Hepatocyte (in vitro differentiated cells): ENCODE measurements around the gene DRG2. TPM values are rescaled to one million over a fixed set of nuclear protein-coding genes. Genes with fewer than 3 reads are reported as not detected.
A peak's percentile ranks its signal among the peaks of the same experiment; 100 is the strongest.

Source experiments
- DNase-seq: peaks from one replicate; pipeline ENCODE4 v3.0.0-alpha.2; 2016; ENCODE audit warnings: low spot score
- H2AFZ ChIP-seq: fragments of 200-600 bp; sonication (generic); 2 replicates; pipeline ENCODE4 v1.6.0; 2016; ENCODE audit warnings: antibody characterized with exemption, mild to moderate bottlenecking
- H3K27ac ChIP-seq: fragments of 200-600 bp; sonication (generic); 2 replicates; pipeline ENCODE4 v1.5.1; 2016; ENCODE audit warnings: mild to moderate bottlenecking
- H3K27me3 ChIP-seq: fragments of 200-600 bp; sonication (generic); 2 replicates; pipeline ENCODE4 v1.6.1; 2016
- H3K36me3 ChIP-seq: fragments of 200-600 bp; sonication (generic); replicated peaks from 2 replicates; pipeline ENCODE4 v1.5.1; 2016; ENCODE audit warnings: low read depth; ENCODE audit not compliant: insufficient read depth
- H3K4me1 ChIP-seq: fragments of 200-600 bp; sonication (generic); 2 replicates; pipeline ENCODE4 v1.5.1; 2016; ENCODE audit warnings: mild to moderate bottlenecking, moderate library complexity; ENCODE audit not compliant: insufficient read depth
- H3K4me2 ChIP-seq: fragments of 200-600 bp; sonication (generic); 2 replicates; pipeline ENCODE4 v1.6.0; 2016
- H3K4me3 ChIP-seq: fragments of 200-600 bp; sonication (generic); 2 replicates; pipeline ENCODE4 v1.5.1; 2016; ENCODE audit warnings: mild to moderate bottlenecking
- H3K79me2 ChIP-seq: fragments of 200-600 bp; sonication (generic); 2 replicates; pipeline ENCODE4 v1.6.0; 2017; ENCODE audit warnings: mild to moderate bottlenecking
- H3K9me2 ChIP-seq: fragments of 200-600 bp; sonication (generic); replicated peaks from 2 replicates; pipeline ENCODE4 v1.6.0; 2017; ENCODE audit warnings: mild to moderate bottlenecking; ENCODE audit not compliant: insufficient read depth
- H3K9me3 ChIP-seq: fragments of 200-600 bp; sonication (generic); 2 replicates; pipeline ENCODE4 v1.5.1; 2016; ENCODE audit warnings: low read depth, mild to moderate bottlenecking
- H4K20me1 ChIP-seq: fragments of 200-600 bp; sonication (generic); 2 replicates; pipeline ENCODE4 v1.6.0; 2016; ENCODE audit warnings: mild to moderate bottlenecking; ENCODE audit not compliant: insufficient read depth, poor library complexity, severe bottlenecking
- EZH2 ChIP-seq: fragments of 200-600 bp; sonication (generic); IDR thresholded peaks from 2 replicates; pipeline ENCODE4 v1.6.1; 2016; ENCODE audit warnings: antibody characterized with exemption, mild to moderate bottlenecking, borderline replicate concordance
- EZH2phosphoT487 ChIP-seq: fragments of 200-600 bp; sonication (generic); IDR thresholded peaks from one replicate; pipeline ENCODE4 v1.6.1; 2018; ENCODE audit warnings: antibody characterized with exemption, mild to moderate bottlenecking, low read depth, moderate library complexity; ENCODE audit not compliant: unreplicated experiment, severe bottlenecking
- WGBS: methylation state at CpG from one replicate; pipeline ENCODE4 v1.1.6; 2016; ENCODE audit warnings: low lambda C conversion rate; ENCODE audit errors: missing lambda C conversion rate; 5-methylcytosine and 5-hydroxymethylcytosine counted together
- polyA plus RNA-seq: library from polyadenylated mRNA; unstranded; fragments of >200 nt; fragmentation: Nextera tagmentation; extraction: Ambion mirVana; gene quantifications from 2 replicates; pipeline ENCODE4 v1.2.1, GENCODE V29; 2016
- total RNA-seq: library from RNA; depleted of rRNA; stranded (reverse); fragments of >200 nt; gene quantifications from 2 replicates; pipeline ENCODE4 v1.2.3, GENCODE V29; 2014
- TF ChIP-seq, protein P1 (sequence below): fragments of 200-600 bp; sonication (generic); IDR thresholded peaks from 2 replicates; pipeline ENCODE4 v1.5.1; 2016; ENCODE audit warnings: antibody characterized with exemption, mild to moderate bottlenecking; ENCODE audit not compliant: poor library complexity

DRG2 gene
- total and polyA plus RNA-seq, 2 experiments from 2014 or later, result 35.9 to 36.6 TPM

DNA sequence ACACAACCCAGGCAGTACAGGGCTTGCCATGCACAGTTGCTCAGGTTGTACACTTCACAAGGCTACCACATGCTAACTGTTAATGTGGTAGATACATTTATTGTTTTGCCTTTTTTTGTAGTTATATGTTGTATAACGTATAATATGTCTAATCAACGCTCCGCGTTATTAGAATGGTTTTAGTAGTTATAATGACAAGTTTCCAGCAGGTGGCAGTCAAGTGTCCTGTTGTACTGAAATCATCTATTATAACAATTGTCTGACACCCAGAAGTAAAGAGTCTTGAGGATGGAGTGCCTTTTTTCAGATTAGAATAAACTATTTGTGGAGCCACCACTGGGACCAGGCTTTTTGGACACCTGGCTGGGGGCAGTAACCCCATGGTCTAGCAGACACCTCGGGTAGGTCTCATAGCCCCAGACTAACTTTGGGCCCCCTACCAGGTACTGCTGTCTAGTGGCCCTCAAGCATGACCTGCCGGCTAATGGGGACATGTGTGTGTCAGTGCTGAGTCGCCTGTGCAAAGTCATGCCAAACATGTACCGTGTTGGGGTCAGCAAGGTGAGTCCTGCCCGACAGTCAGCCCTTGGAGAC is 53.6 kb downstream of the DRG2 start:
- Histone ChIP-seq H3K9me2 (no peaks in the 10 kb centered on the region), H4K20me1 (no peaks in the 10 kb centered on the region), H3K4me1 (peaks cover 6% of the 10 kb centered on the region), H3K4me2 (no peak overlapping the region), H3K27me3 (no peaks in the 10 kb centered on the region), H3K4me3 (no peak overlapping the region), H3K36me3 (no peaks in the 10 kb centered on the region), H3K9me3 (no peaks in the 10 kb centered on the region), H2AFZ (no peak overlapping the region), H3K27ac (no peak overlapping the region), H3K79me2 (no peaks in the 10 kb centered on the region)
- TF ChIP-seq EZH2phosphoT487 (no peak), EZH2 (no peak)
- TF ChIP-seq, protein P1, sequence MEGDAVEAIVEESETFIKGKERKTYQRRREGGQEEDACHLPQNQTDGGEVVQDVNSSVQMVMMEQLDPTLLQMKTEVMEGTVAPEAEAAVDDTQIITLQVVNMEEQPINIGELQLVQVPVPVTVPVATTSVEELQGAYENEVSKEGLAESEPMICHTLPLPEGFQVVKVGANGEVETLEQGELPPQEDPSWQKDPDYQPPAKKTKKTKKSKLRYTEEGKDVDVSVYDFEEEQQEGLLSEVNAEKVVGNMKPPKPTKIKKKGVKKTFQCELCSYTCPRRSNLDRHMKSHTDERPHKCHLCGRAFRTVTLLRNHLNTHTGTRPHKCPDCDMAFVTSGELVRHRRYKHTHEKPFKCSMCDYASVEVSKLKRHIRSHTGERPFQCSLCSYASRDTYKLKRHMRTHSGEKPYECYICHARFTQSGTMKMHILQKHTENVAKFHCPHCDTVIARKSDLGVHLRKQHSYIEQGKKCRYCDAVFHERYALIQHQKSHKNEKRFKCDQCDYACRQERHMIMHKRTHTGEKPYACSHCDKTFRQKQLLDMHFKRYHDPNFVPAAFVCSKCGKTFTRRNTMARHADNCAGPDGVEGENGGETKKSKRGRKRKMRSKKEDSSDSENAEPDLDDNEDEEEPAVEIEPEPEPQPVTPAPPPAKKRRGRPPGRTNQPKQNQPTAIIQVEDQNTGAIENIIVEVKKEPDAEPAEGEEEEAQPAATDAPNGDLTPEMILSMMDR, result peak; percentile 67
- WGBS, result 45% methylated on average over 9 of the region's 9 CpGs
- peak; percentile 78 for DNase-seq

DNA sequence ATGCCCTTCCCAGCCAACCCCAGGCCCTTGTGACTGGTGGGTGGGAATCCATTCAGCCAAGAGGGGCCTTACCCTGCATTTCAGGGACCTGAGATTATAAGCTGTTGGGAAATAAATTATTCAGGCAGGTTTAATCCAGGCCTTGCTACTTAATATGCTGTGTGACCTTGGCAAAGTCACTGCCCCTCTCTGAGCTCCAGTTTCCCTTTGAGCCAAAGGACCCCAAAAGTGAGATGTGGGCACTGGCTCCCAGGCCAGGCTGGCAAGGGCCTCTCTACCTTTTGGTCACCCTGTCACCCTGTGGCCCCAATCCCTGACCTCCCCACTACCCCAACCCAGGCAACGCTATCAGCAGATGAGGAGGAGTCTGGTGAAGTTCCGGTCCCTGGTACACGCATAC is 54.7 kb downstream of the DRG2 start:
- Histone ChIP-seq H3K36me3 (no peaks in the 10 kb centered on the region), H3K9me2 (no peaks in the 10 kb centered on the region), H3K79me2 (no peaks in the 10 kb centered on the region), H3K27ac (no peak overlapping the region), H3K4me3 (no peak overlapping the region), H3K4me1 (peaks cover 6% of the 10 kb centered on the region), H3K4me2 (no peak overlapping the region), H3K9me3 (no peaks in the 10 kb centered on the region), H2AFZ (no peak overlapping the region), H3K27me3 (no peaks in the 10 kb centered on the region), H4K20me1 (no peaks in the 10 kb centered on the region)
- no peak for TF ChIP-seq EZH2phosphoT487
- no peak for TF ChIP-seq EZH2
- TF ChIP-seq, protein P1, result no peak
- DNase-seq, result no peak
- 96% methylated on average over 3 of the region's 3 CpGs for WGBS

DNA sequence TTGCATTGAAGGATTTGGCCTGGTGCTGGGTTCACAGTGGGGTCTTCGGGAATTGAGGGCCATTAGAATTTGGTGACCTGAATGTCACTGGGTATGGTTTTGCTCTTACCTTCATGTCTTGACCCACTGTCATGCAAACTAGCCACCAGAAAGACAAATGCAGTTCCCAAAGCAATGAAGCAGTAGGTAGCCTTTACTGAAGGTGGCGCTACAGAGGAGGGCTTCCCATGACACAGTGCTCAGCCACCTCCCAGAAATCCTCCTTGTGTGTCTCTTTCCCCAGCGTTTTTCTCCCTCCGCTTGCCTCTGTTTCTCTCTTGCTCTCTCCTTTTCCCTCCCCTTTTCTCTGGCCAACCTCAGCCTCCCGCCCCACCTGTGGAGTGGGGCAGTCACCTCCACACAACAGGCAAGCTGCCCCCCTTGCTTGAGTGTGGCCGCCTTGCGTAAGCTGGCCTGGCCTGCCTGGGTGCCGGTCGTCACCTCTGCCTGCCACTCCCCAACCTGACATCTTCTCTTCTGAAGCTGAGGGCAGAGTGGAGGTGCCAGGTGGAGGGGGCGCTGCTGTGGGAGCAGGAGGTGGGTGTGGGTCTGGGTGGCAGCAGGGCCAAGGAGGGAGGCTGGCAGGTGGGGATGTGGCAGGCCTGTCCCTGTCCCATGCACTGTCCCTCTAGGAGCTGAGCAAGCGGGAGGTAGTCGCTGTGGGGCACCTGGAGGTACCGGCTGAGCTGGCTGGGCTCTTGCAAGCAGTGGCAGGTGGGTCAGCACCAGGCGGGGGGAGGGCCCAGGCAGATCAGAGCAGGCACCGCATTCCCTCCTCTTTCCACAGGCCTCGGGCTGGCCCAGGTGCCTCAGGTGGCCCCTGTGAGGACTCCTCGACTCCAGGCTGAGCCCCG is 55.5 kb downstream of the DRG2 start:
- no peak for DNase-seq
- Histone ChIP-seq H3K79me2 (no peaks in the 10 kb centered on the region), H3K4me1 (peaks cover 6% of the 10 kb centered on the region), H2AFZ (no peak overlapping the region), H3K4me3 (no peak overlapping the region), H3K9me3 (no peaks in the 10 kb centered on the region), H3K9me2 (no peaks in the 10 kb centered on the region), H4K20me1 (no peaks in the 10 kb centered on the region), H3K4me2 (no peak overlapping the region), H3K36me3 (no peaks in the 10 kb centered on the region), H3K27ac (no peak overlapping the region), H3K27me3 (no peaks in the 10 kb centered on the region)
- 77% methylated on average over 17 of the region's 18 CpGs for WGBS
- TF ChIP-seq EZH2phosphoT487, result no peak
- TF ChIP-seq, protein P1, result no peak
